GM12878 (cell line): ENCODE results near the gene SF1. TPM values are rescaled to one million over a fixed set of nuclear protein-coding genes. Genes with fewer than 3 reads are reported as not detected.

Experiments used
- ATAC-seq: fragments of 200-7000 bp; cut with Tn5 transposase; 3 replicates; pipeline ENCODE4 v1.9.1; 2020; ENCODE audit warnings: mild to moderate bottlenecking, moderate library complexity
- BruUV-seq: library from RNA; stranded (reverse); fragments of 400-500 nt; replicated peaks from 2 replicates; lab custom pipeline; 2021; lab: Mats Ljungman, UMichigan
- CTCF ChIA-PET: fragments of 300-600 bp; sonication (Branson Sonifier 250); formaldehyde crosslinking; extraction: SDS; loops from one replicate; lab custom pipeline; 2021; ENCODE audit warnings: inconsistent platforms; lab: Yijun Ruan, JAX
- POLR2A ChIA-PET: fragments of 350-600 bp; formaldehyde crosslinking; extraction: SDS; loops from one replicate; lab custom pipeline; 2021; ENCODE audit warnings: inconsistent platforms; lab: Charles Lee
- RAD21 ChIA-PET: fragments of 300-600 bp; sonication (Branson Sonifier 250); formaldehyde crosslinking; loops from one replicate; lab custom pipeline; 2023; ENCODE audit warnings: antibody characterized with exemption; ENCODE audit not compliant: unreplicated experiment; lab: Charles Lee
- SMC1A ChIA-PET: fragments of 300-600 bp; sonication (Branson Sonifier 250); formaldehyde crosslinking; loops from one replicate; lab custom pipeline; 2023; ENCODE audit not compliant: unreplicated experiment, uncharacterized antibody; lab: Charles Lee
- DNase-seq: peaks from one replicate; pipeline ENCODE4 v3.0.0-alpha.2; 2011; ENCODE audit warnings: low read depth, low spot score
- FAIRE-seq: peaks from 3 replicates; lab custom pipeline; 2011; peaks lifted over from hg19 to GRCh38; lab: Jason Lieb, UNC
- H2AFZ ChIP-seq: 2 replicates; pipeline ENCODE4 v1.6.0; 2011; ENCODE audit warnings: low read depth, low read length, control low read depth; ENCODE audit not compliant: control insufficient read depth
- H3K27ac ChIP-seq: 2 replicates; pipeline ENCODE4 v1.5.1; 2011; ENCODE audit warnings: control low read depth; ENCODE audit not compliant: control insufficient read depth, insufficient read depth
- H3K27me3 ChIP-seq, 2 experiments: replicated peaks in 1 of 2; 2 replicates each; pipeline versions ENCODE4 v1.6.0 to v1.6.1; 2011; ENCODE audit warnings: low read length in 1 of 2; ENCODE audit not compliant: control insufficient read depth in 2 of 2, insufficient read depth in 2 of 2
- H3K36me3 ChIP-seq, 2 experiments: 2 replicates each; pipeline ENCODE4 v1.5.1; 2011; ENCODE audit warnings: low read length in 1 of 2; ENCODE audit not compliant: control insufficient read depth in 2 of 2, insufficient read depth in 2 of 2
- H3K4me1 ChIP-seq: 2 replicates; pipeline ENCODE4 v1.6.1; 2011; ENCODE audit warnings: mild to moderate bottlenecking, low read length, moderate library complexity, mixed read lengths; ENCODE audit not compliant: control insufficient read depth, insufficient read depth
- H3K4me2 ChIP-seq: 2 replicates; pipeline ENCODE4 v1.6.0; 2011; ENCODE audit warnings: control low read depth; ENCODE audit not compliant: control insufficient read depth, insufficient read depth
- H3K4me3 ChIP-seq: fragments of 200-600 bp; sonication (generic); 2 replicates; pipeline ENCODE4 v1.5.1; 2016
- H3K79me2 ChIP-seq: 2 replicates; pipeline ENCODE4 v1.6.0; 2011; ENCODE audit warnings: low read length; ENCODE audit not compliant: control insufficient read depth, insufficient read depth
- H3K9ac ChIP-seq: 2 replicates; pipeline ENCODE4 v1.8.0; 2011; ENCODE audit warnings: low read length, control low read depth, mixed read lengths; ENCODE audit not compliant: control insufficient read depth, insufficient read depth
- H3K9me3 ChIP-seq: replicated peaks from 3 replicates; pipeline ENCODE4 v1.5.1; 2011; ENCODE audit warnings: mild to moderate bottlenecking, low read length; ENCODE audit not compliant: control insufficient read depth, insufficient read depth
- H4K20me1 ChIP-seq: 2 replicates; pipeline ENCODE4 v1.6.0; 2011; ENCODE audit not compliant: control insufficient read depth, insufficient read depth
- ASH2L ChIP-seq: fragments of 300-600, 200-600 bp; sonication (generic); IDR thresholded peaks from 2 replicates; pipeline ENCODE4 v1.6.1; 2017; ENCODE audit warnings: low read depth, mild to moderate bottlenecking, borderline replicate concordance
- ATF7 ChIP-seq: fragments of 450-650 bp; IDR thresholded peaks from 2 replicates; pipeline ENCODE4 v1.6.1; 2016; ENCODE audit warnings: low read depth, mild to moderate bottlenecking
- CEBPB ChIP-seq, 2 experiments: fragments of 150-350 bp in 1 of 2; IDR thresholded peaks; 2 replicates each; pipeline ENCODE4 v1.6.1; 2012 to 2014; ENCODE audit warnings: low read depth in 2 of 2, low read length in 2 of 2, borderline replicate concordance in 1 of 2, inconsistent platforms in 1 of 2
- FOXM1 ChIP-seq: IDR thresholded peaks from 2 replicates; pipeline ENCODE4 v1.6.1; 2012; ENCODE audit warnings: low read depth, mild to moderate bottlenecking, inconsistent platforms, low read length, moderate library complexity
- MYB ChIP-seq: fragments of 150-350 bp; IDR thresholded peaks from 2 replicates; pipeline ENCODE4 v1.6.1; 2014; ENCODE audit warnings: mild to moderate bottlenecking, low read depth, low read length, borderline replicate concordance
- NFIC ChIP-seq: IDR thresholded peaks from 2 replicates; pipeline ENCODE4 v1.6.1; 2012; ENCODE audit warnings: low read depth, mild to moderate bottlenecking, inconsistent platforms, low read length, moderate library complexity
- NFYB ChIP-seq: IDR thresholded peaks from 2 replicates; pipeline ENCODE4 v1.6.1; 2011; ENCODE audit warnings: low read depth, mild to moderate bottlenecking, low read length, improper control_type of control experiment, moderate library complexity; ENCODE audit not compliant: insufficient read depth
- PAX5 ChIP-seq: IDR thresholded peaks from 2 replicates; pipeline ENCODE4 v1.6.1; 2011; ENCODE audit warnings: low read depth, low read length, borderline replicate concordance
- RELA ChIP-seq: fragments of 450-650 bp; IDR thresholded peaks from 2 replicates; pipeline ENCODE4 v1.8.0; 2014; ENCODE audit warnings: borderline replicate concordance; ENCODE audit not compliant: partially characterized antibody
- RFX5 ChIP-seq: IDR thresholded peaks from 2 replicates; pipeline ENCODE4 v1.6.1; 2011; ENCODE audit warnings: low read depth, low read length, improper control_type of control experiment
- SPI1 ChIP-seq: IDR thresholded peaks from 2 replicates; pipeline ENCODE4 v1.6.1; 2011; ENCODE audit warnings: low read depth, mild to moderate bottlenecking, low read length, moderate library complexity, borderline replicate concordance; ENCODE audit not compliant: insufficient read depth
- YY1 ChIP-seq: IDR thresholded peaks from 2 replicates; pipeline ENCODE4 v1.6.1; 2011; ENCODE audit warnings: low read depth, mild to moderate bottlenecking, low read length
- ZNF217 ChIP-seq: fragments of 450-650 bp; IDR thresholded peaks from 2 replicates; pipeline ENCODE4 v1.6.1; 2017; ENCODE audit warnings: antibody characterized with exemption, mild to moderate bottlenecking
- WGBS: methylation state at CpG from one replicate; pipeline ENCODE4 v1.1.6; 2016; ENCODE audit warnings: low lambda C conversion rate; ENCODE audit not compliant: insufficient replicate concordance, insufficient coverage; ENCODE audit errors: missing lambda C conversion rate; 5-methylcytosine and 5-hydroxymethylcytosine counted together
- in situ Hi-C: fragments of 300-500 bp; cut with MboI; formaldehyde crosslinking; loops from 9 replicates; pipeline ENCODE4 v1.14.3; 2018; ENCODE audit warnings: mixed read lengths
- intact Hi-C: fragments of 100-400 bp; cut with micrococcal nuclease; formaldehyde crosslinking; loops from one replicate; pipeline ENCODE4 v1.14.2; 2022; ENCODE audit not compliant: unreplicated experiment
- polyA plus RNA-seq, 11 experiments: library from polyadenylated mRNA; depleted of rRNA in 4 of 11; unstranded in 6 of 11; stranded (reverse) in 5 of 11; fragments of >200 nt; fragmentation: Nextera tagmentation in 4 of 11; fragmentation: Illumina TruSeq in 1 of 11; extraction: Ambion mirVana in 4 of 11; extraction: Trizol in 1 of 11; gene quantifications; 1 replicate in 1 of 11; 2 replicates in 10 of 11; pipeline versions ENCODE4 v1.2.1 to v1.2.3, GENCODE V29; 2011 to 2016; ENCODE audit warnings: inconsistent platforms in 2 of 11, missing spikeins in 2 of 11, low read depth in 1 of 11
- total RNA-seq, 4 experiments: library from RNA; depleted of rRNA in 3 of 4; stranded (reverse); fragments of >200 nt in 3 of 4; fragmentation: Illumina TruSeq in 1 of 4; extraction: Trizol in 1 of 4; gene quantifications; 2 replicates each; pipeline versions ENCODE4 v1.2.1 to v1.2.3, GENCODE V29; 2013 to 2021
- TF ChIP-seq, protein P1 (sequence below): fragments of 450-650 bp; IDR thresholded peaks from 2 replicates; pipeline ENCODE4 v1.6.1; 2018; ENCODE audit warnings: borderline replicate concordance, mild to moderate bottlenecking; ENCODE audit not compliant: partially characterized antibody
- TF ChIP-seq, protein P2 (sequence below): IDR thresholded peaks from 2 replicates; pipeline ENCODE4 v1.6.1; 2012; ENCODE audit warnings: low read depth, low read length, improper control_type of control experiment
- TF ChIP-seq, protein P3 (sequence below): fragments of 450-650 bp; IDR thresholded peaks from 2 replicates; pipeline ENCODE4 v1.6.1; 2017; ENCODE audit warnings: mild to moderate bottlenecking, moderate library complexity

The SF1 gene
- total and polyA plus RNA-seq, 10 of the 15 experiments (the other 5 are each of a cell fraction or from before 2014, with no cell fraction given): 13.6 to 337 (median 103) TPM

GRCh38 chr11:64724863-64725532 is 53.3 kb downstream of the SF1 start:
- no peaks in the 10 kb centered on the region for H3K79me2 ChIP-seq
- H2AFZ ChIP-seq: no peak overlapping the region
- ChIA-PET CTCF (interaction anchor here (0.6 to 4.1 kb wide), 3 partner anchors 30 to 61 kb away, joined by 3 to 17 read pairs (median 4); no protein-coding TSS in a partner anchor), SMC1A (no interaction called here), POLR2A (no interaction called here), RAD21 (interaction anchor here (1.5 to 1.8 kb wide), 2 partner anchors 17 to 36 kb away, joined by 3 to 7 read pairs; no protein-coding TSS in a partner anchor)
- no peaks in the 10 kb centered on the region for H3K9me3 ChIP-seq
- no peak overlapping the region for H3K4me3 ChIP-seq
- no peak for FAIRE-seq
- no peak overlapping the region for H3K4me2 ChIP-seq
- no peak overlapping the region for H3K9ac ChIP-seq
- intact Hi-C loops: no loop called here
- ATAC-seq: no peak
- H3K4me1 ChIP-seq: peaks cover 10% of the 10 kb centered on the region
- in situ Hi-C loops: no loop called here
- H3K27me3 ChIP-seq: peaks cover 3 to 9% of the 10 kb centered on the region in 2 experiments; a peak in 2 of 4 replicates
- no peaks in the 10 kb centered on the region for H3K36me3 ChIP-seq
- no peak overlapping the region for H3K27ac ChIP-seq
- 25% methylated on average over 4 of the region's 7 CpGs for WGBS
- DNase-seq: no peak
- TF ChIP-seq RELA: no peak
- TF ChIP-seq ATF7: no peak
- TF ChIP-seq FOXM1: no peak
- TF ChIP-seq YY1: no peak
- no peak for TF ChIP-seq ZNF217
- TF ChIP-seq, protein P1, sequence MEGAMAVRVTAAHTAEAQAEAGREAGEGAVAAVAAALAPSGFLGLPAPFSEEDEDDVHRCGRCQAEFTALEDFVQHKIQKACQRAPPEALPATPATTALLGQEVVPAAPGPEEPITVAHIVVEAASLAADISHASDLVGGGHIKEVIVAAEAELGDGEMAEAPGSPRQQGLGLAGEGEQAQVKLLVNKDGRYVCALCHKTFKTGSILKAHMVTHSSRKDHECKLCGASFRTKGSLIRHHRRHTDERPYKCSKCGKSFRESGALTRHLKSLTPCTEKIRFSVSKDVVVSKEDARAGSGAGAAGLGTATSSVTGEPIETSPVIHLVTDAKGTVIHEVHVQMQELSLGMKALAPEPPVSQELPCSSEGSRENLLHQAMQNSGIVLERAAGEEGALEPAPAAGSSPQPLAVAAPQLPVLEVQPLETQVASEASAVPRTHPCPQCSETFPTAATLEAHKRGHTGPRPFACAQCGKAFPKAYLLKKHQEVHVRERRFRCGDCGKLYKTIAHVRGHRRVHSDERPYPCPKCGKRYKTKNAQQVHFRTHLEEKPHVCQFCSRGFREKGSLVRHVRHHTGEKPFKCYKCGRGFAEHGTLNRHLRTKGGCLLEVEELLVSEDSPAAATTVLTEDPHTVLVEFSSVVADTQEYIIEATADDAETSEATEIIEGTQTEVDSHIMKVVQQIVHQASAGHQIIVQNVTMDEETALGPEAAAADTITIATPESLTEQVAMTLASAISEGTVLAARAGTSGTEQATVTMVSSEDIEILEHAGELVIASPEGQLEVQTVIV: no peak
- no peak for TF ChIP-seq ASH2L
- no peak for TF ChIP-seq CEBPB (IDR thresholded peaks at IDR 0.05; ENCODE audit: borderline replicate concordance in 1 of 2, low read depth in 2 of 2, low read length in 2 of 2)
- no peak for TF ChIP-seq SPI1
- TF ChIP-seq, protein P2, sequence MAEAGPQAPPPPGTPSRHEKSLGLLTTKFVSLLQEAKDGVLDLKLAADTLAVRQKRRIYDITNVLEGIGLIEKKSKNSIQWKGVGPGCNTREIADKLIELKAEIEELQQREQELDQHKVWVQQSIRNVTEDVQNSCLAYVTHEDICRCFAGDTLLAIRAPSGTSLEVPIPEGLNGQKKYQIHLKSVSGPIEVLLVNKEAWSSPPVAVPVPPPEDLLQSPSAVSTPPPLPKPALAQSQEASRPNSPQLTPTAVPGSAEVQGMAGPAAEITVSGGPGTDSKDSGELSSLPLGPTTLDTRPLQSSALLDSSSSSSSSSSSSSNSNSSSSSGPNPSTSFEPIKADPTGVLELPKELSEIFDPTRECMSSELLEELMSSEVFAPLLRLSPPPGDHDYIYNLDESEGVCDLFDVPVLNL: no peak
- TF ChIP-seq, protein P3, sequence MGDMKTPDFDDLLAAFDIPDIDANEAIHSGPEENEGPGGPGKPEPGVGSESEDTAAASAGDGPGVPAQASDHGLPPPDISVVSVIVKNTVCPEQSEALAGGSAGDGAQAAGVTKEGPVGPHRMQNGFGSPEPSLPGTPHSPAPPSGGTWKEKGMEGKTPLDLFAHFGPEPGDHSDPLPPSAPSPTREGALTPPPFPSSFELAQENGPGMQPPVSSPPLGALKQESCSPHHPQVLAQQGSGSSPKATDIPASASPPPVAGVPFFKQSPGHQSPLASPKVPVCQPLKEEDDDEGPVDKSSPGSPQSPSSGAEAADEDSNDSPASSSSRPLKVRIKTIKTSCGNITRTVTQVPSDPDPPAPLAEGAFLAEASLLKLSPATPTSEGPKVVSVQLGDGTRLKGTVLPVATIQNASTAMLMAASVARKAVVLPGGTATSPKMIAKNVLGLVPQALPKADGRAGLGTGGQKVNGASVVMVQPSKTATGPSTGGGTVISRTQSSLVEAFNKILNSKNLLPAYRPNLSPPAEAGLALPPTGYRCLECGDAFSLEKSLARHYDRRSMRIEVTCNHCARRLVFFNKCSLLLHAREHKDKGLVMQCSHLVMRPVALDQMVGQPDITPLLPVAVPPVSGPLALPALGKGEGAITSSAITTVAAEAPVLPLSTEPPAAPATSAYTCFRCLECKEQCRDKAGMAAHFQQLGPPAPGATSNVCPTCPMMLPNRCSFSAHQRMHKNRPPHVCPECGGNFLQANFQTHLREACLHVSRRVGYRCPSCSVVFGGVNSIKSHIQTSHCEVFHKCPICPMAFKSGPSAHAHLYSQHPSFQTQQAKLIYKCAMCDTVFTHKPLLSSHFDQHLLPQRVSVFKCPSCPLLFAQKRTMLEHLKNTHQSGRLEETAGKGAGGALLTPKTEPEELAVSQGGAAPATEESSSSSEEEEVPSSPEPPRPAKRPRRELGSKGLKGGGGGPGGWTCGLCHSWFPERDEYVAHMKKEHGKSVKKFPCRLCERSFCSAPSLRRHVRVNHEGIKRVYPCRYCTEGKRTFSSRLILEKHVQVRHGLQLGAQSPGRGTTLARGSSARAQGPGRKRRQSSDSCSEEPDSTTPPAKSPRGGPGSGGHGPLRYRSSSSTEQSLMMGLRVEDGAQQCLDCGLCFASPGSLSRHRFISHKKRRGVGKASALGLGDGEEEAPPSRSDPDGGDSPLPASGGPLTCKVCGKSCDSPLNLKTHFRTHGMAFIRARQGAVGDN: no peak
- no peak for TF ChIP-seq NFYB
- TF ChIP-seq PAX5: no peak
- TF ChIP-seq MYB: no peak
- TF ChIP-seq NFIC: no peak
- no peak for TF ChIP-seq RFX5
- TF ChIP-seq, all 136 proteins: peak for 0
- no TSS peak for BruUV-seq
- no peaks in the 10 kb centered on the region for H4K20me1 ChIP-seq
